Left forelimb (tissue), 1 donor: Measurements from ENCODE around the gene QSOX1.
"Not testable (repeated sequence)": the region's sequence is repeated elsewhere in the genome, so short reads cannot be mapped to it uniquely, and the experiment has no call there.

ENCODE experiments used
- DNase-seq: peaks from one replicate; pipeline ENCODE4 v3.0.0-alpha.2; 2018; ENCODE audit warnings: low spot score

Gene QSOX1

DNA sequence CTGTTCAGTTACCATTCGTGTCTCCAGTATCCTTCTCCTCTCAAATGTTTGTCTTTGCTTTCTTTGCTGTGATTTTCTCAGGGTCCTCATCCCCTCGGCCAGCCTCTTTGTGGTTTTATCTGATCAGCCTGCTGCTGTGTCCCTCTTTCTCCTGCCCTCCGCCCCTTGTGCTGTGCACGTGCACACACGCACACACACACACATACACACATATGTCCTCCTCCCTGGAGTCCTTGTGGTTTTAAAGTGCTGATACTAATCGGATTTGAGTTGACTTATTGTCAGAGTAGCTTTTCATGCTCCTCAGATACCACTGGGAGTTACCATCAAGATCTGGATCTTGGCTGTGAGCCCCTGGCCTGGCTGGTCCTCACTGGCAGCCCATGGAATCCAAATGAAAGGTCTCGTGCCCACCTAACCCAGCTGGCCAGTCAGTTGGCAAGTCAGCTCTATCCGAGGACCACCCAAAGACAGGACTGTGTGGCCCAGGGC is 34.1 kb downstream of the QSOX1 start:
- no peak for DNase-seq

DNA sequence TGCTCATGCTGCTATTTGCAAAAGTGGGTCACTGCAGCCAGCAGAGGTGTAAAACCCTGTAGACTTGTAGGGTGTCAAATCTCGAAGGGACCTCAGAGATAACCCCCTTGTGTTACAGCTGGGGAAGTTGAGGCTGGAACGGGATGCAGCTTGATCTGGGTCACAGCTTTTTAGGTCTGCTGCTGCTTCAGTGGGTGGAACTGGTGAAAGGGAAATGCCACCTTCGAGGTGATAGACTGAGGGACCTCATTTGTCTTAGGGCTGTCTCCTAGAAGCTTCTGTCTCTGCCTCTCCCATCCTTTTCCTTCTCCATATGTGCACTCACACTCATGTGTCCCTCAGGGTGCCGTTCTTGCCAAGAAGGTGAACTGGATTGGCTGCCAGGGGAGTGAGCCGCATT is 35.4 kb downstream of the QSOX1 start:
- no peak for DNase-seq

DNA sequence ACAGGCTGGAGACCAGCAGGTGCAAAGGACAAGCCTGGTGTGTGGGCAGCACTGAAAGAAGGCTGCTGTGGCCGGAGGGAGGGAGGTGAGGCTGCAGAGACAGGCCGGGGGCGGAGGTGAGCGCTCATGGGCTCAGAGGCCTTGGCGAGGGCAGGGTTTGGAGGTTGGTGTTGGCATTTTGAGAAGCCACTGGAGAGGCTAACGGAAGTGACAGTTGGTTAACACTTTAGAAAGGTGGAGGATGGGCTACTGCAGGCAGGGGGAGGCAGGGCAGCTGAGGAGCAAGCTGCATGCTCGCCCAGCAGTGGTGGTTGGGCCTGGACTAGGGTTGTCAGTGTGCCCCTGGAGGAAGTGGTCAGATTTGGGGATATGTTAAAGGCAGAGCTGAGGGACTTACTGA is 37.5 kb downstream of the QSOX1 start:
- DNase-seq = no peak

DNA sequence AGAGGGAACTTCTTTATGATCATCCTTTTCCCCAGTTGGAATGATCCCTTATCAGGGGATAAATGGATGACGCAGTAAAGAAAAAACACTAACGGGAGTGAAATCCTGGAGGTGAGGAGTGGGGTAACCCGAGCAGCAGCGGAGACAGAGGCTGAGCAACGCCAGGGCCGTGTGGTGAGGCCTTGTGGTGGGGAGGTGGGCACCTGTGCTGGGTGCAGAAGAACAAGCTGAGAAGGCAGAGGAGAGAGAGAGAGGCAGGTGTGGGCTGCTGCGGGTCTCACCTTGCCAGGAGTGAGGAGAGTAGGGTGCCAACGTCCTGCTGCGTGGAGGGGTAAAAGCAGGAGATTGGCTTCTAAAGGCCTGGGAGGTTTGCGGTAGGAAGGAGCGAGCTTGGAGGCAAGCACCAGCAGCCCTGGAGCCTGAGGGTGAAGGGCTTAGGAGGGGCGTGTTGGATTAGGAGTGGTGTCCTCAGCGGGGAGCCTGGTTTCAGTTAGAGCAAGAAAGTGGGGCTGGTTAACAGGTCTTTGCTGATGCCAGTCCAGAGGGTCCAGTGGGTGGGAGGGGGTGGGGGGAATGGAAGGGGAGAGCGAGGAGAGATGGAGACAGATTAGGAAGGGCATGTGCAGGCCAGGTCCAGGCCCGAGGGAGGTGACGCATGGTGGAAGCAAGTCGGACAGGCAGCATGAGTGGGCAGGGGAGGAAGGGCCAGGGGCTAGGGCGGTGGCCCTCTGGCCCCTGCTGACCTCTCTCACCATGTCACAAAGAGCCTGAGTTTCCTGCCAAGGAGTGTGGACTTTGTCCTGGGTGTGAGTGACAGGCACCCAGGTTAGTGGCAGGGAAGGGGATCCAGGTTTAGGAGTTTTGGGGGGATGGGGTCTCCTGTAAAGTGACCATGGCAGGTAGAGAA is 38.7 kb downstream of the QSOX1 start:
- DNase-seq = no peak

DNA sequence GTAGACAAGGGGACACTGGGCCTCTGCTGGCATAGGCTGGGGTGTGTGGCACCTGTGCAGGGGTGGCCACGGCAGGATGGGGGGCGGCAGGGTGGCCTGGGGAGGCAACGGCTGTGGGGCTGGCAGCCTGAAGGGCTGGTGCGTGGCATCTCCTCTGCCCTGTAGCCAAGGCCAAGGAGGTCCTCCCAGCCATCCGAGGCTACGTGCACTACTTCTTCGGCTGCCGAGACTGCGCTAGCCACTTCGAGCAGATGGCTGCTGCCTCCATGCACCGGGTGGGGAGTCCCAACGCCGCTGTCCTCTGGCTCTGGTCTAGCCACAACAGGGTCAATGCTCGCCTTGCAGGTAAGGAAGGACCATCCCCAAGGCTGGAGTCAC is 39.4 kb downstream of the QSOX1 start:
- no peak for DNase-seq

DNA sequence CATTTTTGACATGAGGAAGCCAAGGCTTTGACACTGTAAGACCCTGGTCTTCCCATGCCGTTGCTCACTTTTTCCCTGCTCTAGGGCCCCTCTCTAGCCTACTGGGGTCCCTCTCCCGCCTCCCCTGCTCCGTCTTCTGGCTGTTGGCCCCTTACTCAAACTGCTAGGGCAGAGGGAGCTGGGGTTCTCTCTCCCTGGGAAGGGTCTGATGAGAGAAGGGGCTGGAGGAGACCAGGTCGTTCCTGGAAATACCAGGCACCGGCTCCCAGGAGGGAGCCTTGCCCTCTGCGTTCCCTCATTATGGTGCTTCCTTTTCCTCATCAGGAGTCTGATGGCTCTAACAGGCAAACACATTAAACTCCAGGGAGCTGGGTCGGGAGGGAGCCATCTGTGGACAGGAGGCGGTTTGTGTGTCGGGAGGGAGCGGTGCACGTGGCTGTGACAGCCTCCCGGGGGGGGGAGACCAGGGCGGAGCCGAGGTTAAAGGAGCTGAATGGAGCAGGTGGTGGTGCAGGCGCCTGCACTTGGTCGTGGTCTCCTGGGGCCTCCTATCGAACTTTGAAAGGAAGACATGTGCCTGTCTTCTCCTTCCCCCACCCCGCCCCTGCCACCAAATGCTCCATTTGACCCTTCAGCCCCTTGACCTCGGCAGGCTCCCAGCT is 40.0 kb downstream of the QSOX1 start:
- no peak for DNase-seq

DNA sequence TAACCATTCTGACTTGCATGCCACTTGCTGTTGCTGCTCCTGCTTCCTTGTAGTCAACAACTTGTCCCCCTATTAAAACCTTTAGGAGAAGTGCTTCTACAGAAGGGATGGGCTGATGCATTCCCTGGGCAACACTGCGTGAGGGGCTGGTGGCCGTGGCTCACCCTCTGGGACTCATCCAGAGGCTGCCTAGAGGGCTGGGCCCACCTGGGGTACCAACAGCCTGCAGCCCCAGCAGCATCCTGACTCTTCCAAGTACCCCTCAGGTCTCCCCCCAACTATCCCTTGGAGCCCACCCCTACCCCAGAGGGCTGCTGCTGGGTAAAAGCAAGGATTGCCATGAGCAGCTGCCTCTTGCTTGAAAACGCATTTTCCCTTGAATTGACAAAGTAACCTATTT is 40.7 kb downstream of the QSOX1 start:
- DNase-seq = no peak

DNA sequence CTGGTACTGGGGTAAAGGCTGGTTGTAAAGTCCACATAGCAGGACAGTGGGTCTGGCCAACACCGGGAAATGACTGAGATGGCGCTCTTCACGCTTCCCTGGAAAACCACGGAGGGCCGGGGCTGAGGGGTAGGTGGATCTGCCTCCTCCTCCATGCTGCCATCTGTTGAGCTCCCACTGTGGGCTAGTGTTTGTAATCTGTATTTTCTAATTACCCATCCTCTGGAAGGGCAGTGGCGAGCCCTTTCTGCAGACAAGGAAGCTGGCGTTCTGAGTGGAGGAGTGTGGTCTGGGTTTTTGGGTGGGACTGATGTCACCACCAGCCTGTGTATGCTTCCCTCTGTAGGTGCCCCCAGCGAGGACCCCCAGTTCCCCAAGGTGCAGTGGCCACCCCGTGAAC is 41.2 kb downstream of the QSOX1 start:
- no peak for DNase-seq

DNA sequence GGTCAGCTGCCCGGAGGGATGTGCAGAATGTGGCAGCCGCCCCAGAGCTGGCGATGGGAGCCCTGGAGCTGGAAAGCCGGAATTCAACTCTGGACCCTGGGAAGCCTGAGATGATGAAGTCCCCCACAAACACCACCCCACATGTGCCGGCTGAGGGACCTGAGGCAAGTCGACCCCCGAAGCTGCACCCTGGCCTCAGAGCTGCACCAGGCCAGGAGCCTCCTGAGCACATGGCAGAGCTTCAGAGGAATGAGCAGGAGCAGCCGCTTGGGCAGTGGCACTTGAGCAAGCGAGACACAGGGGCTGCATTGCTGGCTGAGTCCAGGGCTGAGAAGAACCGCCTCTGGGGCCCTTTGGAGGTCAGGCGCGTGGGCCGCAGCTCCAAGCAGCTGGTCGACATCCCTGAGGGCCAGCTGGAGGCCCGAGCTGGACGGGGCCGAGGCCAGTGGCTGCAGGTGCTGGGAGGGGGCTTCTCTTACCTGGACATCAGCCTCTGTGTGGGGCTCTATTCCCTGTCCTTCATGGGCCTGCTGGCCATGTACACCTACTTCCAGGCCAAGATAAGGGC is 41.9 kb downstream of the QSOX1 start:
- no peak for DNase-seq

DNA sequence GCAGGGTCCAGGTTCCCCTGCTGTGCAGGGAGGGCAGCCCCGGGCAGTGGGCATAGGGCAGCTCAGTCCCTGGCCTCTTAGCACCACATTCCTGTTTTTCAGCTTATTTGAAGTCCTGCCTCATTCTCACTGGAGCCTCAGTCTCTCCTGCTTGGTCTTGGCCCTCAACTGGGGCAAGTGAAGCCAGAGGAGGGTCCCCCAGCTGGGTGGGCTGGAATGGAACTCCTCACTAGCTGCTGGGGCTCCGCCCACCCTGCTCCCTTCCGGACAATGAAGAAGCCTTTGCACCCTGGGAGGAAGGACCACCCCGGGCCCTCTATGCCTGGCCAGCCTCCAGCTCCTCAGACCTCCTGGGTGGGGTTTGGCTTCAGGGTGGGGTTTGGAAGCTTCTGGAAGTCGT is 42.6 kb downstream of the QSOX1 start:
- no peak for DNase-seq

DNA sequence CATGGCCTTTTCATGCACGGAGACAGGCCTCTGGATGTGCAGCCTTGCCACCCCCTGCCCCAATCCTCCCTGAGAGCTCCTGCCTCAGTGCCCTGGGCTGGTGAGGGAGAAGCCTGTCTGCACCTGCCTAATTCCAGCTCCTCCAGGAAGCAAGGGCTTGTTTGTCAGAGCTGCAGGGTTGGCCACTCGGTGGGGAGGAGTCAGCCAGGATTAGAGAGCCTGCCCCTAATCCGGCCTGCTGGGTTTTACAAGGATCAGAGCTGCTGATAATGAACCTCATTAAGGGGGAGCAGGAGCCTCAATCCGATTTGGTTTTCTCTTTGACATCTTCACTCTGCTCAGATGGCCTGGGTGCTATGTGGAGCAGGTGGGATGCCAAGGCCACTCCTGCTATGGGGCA is 43.5 kb downstream of the QSOX1 start:
- no peak for DNase-seq

DNA sequence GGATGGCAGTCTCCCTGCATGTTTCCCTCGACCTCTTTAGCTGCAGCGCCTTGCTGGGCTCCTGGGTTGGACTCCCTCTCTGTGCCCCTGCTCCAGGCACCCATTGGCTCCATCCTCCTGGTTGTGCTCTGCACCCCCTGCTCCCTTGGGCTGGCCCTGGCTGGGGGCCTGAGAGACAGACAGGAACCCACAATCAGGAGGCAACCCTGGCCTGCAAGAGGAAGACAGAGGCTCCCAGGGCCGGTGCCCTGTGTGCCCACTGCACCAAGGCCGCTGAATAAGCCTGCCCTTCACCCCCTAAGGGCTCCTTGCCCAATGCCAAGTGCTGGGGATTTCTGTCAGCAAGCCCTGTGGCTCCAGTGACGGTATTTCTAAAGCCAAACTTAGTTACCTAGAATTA is 43.9 kb downstream of the QSOX1 start:
- no peak for DNase-seq

DNA sequence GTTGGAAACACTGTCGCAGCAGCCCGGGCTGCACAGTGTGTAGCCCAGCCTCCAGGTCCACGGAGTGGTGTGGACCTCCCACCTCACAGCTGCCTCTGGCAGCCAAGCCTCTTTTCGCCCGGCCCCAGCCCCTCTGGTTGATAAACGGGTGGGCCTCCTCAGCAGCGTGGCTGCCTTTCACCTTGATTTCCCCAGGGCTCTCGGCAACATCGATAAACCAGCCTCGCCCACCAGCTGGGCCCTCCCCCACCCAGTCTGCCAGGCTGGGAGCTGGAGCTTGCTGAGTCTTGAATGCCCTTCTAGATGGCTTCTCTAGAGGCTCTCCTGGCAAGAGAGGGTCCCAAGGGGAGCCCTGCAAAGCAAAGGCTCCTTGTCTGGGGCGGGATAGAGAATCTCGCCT is 44.3 kb downstream of the QSOX1 start:
- DNase-seq = no peak

DNA sequence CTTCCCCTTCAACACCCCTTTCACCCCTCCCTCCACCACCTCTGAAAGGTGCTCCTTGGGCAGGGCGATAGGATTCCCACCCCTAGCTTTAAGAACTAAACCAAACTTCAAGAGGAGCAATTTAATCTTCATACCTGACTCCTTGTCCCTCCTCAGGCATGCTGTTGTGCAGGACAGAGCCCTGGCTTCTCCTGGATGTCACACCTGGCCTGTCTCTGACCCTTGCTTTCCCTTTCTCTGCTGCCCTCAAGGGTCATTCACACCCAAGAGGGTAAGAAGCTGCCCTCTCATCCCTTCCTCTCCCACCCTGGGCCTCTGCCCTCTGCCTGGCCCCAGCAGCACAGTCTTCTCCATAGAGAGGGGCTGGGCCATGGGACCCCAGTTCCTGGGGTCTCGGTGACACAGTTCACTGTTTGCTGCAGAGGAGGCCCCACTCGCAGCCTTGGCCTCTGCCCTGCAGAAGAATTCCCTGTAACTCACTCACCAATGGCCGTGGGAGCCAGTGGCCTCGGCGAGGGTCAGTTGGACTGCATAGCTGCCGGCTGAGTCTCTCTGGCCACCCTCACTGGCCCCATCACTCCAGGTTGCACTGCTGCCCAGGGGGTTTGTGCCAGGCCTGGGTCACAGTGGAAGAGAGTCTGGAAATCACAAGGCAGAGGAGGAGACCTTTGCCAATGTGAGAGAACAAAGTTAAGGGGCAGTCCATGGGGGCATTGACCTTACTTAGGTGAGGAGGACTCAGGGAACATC is 47.0 kb downstream of the QSOX1 start:
- DNase-seq = no peak

DNA sequence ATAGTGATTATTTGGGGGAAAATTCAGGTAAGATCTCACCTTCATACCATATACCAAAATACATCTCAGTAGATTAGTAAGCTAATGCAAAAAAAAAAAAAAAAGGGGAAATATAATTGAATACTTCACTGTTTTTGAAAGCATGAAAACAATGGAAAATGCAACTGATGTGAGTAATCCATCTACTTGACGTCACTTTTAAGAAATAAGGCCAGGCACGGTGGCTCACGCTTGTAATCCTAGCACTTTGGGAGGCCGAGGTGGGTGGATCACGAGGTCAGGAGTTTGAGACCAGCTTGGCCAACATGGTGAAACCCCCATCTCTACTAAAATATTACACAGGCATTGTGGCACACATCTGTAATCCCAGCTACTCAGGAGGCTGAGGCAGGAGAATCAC is 47.9 kb downstream of the QSOX1 start:
- DNase-seq = not testable (repeated sequence)

DNA sequence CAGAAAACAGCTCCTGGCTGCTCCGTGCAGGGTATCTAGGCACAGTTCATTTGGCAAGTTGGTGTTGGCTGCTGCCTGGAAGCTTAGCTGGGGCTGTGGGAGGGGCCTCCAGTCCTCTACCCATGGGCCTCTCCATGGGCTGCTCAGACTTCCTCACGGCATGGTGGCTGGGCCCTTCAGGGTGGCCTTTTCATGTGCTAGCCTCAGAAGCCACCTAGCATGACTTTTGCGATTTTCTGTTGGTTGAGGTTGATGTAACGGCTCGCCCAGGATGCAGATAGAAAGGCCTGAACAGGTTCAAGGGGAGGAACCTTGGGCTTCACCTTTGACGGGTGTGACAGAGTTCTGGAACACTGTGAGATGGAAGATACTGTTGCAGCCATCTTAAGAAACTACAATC is 49.6 kb downstream of the QSOX1 start:
- DNase-seq = no peak

DNA sequence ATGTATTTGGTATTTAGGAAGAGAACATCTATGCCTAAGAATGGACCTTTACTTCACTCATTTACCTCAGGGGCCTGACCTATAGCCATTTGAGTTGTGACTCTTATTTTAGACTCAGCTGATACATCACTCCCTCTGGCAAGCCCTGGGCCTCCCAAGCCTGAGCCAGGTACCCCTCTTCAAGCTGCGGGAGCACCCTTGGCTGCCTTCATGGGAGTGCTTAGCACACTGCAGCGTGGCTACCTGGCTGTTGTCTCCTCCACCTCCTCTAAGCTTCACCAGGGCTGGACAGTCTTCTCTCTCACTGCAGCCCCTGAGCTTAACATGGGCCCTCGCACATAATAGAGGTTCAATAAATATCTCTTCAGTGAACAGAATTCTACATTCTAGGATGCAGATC is 51.9 kb downstream of the QSOX1 start:
- no peak for DNase-seq

DNA sequence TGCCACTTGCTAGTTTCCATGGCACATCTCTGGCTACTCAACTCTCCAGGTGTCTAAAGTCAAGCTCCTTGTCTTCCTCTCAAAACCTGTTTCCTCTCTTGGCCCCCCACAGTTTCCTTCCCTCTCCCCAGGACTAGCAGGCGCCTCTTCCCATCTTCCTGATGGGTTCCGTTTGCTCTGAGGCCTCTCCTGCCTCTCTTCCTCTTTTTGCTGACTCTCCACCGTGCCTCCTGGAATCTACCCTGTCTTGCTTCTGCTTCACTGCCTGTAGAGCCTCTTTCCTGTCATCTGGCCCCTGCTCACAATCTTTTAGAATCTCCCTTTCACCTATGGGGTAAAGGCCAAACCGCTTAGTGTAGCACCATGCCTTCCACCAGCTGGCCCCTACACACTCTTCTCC is 53.6 kb downstream of the QSOX1 start:
- no peak for DNase-seq

DNA sequence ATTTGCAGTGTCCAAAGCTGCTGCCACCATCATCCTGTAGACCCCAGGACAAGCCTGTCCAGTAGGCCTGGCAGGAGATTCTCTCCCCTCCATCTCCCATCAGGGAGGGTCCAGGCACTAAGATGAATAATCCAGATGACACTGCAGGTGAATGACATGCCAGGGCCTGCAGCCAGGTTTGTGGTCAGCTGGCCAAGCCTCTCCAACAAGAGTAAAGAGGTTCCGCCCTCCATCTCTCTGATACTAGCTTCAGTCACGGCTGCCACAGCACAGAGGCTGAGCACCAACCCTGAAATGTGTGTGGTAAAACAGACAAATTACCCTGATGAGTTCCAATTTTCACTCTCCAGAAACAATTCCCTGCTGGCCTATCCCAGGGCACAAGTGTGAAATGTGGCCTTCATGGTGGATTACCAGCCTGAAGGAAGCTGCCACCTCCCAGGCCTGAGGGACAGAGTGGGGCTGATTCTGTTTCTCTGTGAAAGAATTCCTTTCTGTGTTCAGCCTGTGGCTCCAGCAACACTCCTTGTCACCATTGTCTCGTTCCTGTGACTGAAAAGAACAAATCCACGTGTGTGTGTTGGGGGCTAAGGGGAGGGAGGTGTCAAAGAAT is 55.4 kb downstream of the QSOX1 start:
- no peak for DNase-seq

DNA sequence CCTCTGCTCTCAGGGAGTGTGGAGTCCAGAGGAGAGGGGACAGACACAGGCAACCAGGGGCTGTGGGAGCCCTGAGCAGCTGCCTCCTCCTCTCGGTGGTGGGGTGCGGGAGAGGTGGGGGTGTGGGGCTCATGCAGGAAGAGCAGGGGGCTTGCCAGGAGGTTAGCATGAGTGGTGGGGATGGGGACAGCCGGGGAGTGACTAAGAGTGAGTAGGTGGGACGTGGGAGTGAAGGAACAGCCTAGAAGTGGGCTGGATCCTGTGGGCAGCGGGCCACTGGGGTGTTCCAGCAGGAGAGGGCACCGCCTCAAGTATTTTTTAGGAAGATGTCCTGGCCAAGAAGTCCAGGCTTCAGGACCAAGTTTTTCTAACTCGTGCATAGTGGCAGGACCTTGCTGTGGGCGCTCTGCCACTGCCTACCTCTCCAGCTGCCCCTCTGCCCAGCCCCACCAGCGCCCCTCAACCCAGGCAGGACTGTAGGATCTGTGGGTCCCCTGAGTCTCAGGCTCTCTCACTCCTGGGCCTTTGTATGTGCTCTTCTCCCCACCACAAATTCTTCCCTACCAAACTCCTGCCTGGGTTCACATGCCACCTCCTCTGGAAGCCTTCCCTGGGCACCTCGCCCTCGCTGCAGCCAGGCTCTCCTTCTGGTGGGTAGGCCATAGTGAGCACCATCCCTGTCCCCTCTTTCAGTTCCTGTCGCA is 56.6 kb downstream of the QSOX1 start:
- no peak for DNase-seq

DNA sequence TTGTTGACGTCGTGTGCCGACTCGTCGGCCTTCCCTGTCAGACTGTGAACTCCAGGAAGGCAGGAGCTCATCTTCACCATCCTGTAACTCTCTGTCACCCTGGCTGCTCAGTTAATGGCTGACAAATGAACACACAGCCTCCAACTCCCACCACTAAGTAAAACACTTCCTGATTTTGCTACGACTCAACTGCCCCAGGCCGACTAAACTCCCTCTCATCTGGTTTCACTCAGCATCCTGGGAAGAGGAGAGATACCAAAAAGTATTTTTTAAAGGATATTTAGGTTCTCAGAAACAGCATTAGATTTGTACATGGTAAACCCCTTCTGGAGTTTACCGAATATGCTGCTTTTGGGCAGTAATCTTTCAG is 57.2 kb downstream of the QSOX1 start:
- DNase-seq = no peak
